H4 (cell line): Measurements from ENCODE around the gene MAGEC1. TPM values are rescaled to one million over a fixed set of nuclear protein-coding genes. Genes with fewer than 3 reads are reported as not detected.

ENCODE experiments used
- total RNA-seq: library from RNA; depleted of rRNA; stranded (reverse); fragments of >200 nt; shearing (Covaris generic); gene quantifications from 2 replicates; pipeline ENCODE4 v1.2.3, GENCODE V29; 2014; rRNA removed

Gene MAGEC1
- total RNA-seq, 1 experiment from 2014 or later: 6.7 TPM

Other genes with a start within 250 kb of the MAGEC1 start
- 65.9 and 74.7 TPM in 2 replicates for gene SPANXD, start 205.2 kb upstream of the MAGEC1 start, total RNA-seq
- not detected in 2 replicates for gene MAGEC3, start 65.6 kb upstream of the MAGEC1 start, total RNA-seq